ENCODE results near the gene OR51I2.

Gene OR51I2

DNA sequence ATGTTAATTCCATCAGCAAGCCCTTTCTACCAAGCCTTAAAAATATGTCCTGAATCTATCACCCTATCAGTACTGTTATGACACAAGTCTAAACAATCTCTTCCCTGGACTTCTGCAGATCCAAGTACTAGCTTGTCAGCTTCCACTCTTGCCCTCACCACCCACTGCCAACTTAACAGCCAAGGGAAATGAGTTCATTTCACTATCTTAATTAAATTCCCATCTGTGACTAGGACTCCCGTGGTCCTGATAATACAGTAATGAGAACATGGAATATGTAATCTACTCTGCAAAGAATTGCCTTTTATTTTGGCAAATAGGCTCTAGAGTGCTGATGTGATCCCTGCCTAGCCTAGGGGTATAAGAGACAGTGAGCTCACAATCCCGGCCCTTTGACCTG, 50.5 kb downstream of the OR51I2 start (continued):
- TF ChIP-seq, protein P1, sequence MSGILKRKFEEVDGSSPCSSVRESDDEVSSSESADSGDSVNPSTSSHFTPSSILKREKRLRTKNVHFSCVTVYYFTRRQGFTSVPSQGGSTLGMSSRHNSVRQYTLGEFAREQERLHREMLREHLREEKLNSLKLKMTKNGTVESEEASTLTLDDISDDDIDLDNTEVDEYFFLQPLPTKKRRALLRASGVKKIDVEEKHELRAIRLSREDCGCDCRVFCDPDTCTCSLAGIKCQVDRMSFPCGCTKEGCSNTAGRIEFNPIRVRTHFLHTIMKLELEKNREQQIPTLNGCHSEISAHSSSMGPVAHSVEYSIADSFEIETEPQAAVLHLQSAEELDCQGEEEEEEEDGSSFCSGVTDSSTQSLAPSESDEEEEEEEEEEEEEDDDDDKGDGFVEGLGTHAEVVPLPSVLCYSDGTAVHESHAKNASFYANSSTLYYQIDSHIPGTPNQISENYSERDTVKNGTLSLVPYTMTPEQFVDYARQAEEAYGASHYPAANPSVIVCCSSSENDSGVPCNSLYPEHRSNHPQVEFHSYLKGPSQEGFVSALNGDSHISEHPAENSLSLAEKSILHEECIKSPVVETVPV (CRISPR knock-in tag; IDR thresholded peaks at IDR 0.05): no peak
- no peak for TF ChIP-seq ZC3H10 (CRISPR knock-in tag; IDR thresholded peaks at IDR 0.05)
- TF ChIP-seq PPARA (CRISPR knock-in tag; IDR thresholded peaks at IDR 0.05; ENCODE audit: borderline replicate concordance): no peak
- no peak for TF ChIP-seq ZNF70 (CRISPR knock-in tag; IDR thresholded peaks at IDR 0.05)

GRCh38 chr11:5500393-5500801, 51.3 kb downstream of the OR51I2 start:
- ATAC-seq: no peak
- no peak for TF ChIP-seq SNAI2 (CRISPR knock-in tag; IDR thresholded peaks at IDR 0.05)
- TF ChIP-seq, protein P2, sequence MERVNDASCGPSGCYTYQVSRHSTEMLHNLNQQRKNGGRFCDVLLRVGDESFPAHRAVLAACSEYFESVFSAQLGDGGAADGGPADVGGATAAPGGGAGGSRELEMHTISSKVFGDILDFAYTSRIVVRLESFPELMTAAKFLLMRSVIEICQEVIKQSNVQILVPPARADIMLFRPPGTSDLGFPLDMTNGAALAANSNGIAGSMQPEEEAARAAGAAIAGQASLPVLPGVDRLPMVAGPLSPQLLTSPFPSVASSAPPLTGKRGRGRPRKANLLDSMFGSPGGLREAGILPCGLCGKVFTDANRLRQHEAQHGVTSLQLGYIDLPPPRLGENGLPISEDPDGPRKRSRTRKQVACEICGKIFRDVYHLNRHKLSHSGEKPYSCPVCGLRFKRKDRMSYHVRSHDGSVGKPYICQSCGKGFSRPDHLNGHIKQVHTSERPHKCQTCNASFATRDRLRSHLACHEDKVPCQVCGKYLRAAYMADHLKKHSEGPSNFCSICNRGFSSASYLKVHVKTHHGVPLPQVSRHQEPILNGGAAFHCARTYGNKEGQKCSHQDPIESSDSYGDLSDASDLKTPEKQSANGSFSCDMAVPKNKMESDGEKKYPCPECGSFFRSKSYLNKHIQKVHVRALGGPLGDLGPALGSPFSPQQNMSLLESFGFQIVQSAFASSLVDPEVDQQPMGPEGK (CRISPR knock-in tag; IDR thresholded peaks at IDR 0.05; ENCODE audit: borderline replicate concordance): no peak
- TF ChIP-seq, protein P1 (CRISPR knock-in tag; IDR thresholded peaks at IDR 0.05): no peak
- TF ChIP-seq TCF4 (CRISPR knock-in tag; IDR thresholded peaks at IDR 0.05; ENCODE audit: borderline replicate concordance): no peak
- TF ChIP-seq OSR1 (CRISPR knock-in tag; IDR thresholded peaks at IDR 0.05): no peak
- no peak for TF ChIP-seq ZC3H10 (CRISPR knock-in tag; IDR thresholded peaks at IDR 0.05)
- TF ChIP-seq ZFP3 (CRISPR knock-in tag; IDR thresholded peaks at IDR 0.05): no peak
- no peak for TF ChIP-seq ESRRG (CRISPR knock-in tag; IDR thresholded peaks at IDR 0.05)
- TF ChIP-seq TOX (CRISPR knock-in tag; IDR thresholded peaks at IDR 0.05; ENCODE audit: borderline replicate concordance): no peak
- no peak for TF ChIP-seq CSDC2 (CRISPR knock-in tag; IDR thresholded peaks at IDR 0.05)
- TF ChIP-seq ARNTL (CRISPR knock-in tag; IDR thresholded peaks at IDR 0.05; ENCODE audit: borderline replicate concordance, low read depth): no peak
- TF ChIP-seq ZFP30 (CRISPR knock-in tag; IDR thresholded peaks at IDR 0.05): no peak
- no peak for TF ChIP-seq ISL1 (CRISPR knock-in tag; IDR thresholded peaks at IDR 0.05)
- TF ChIP-seq ZNF70 (CRISPR knock-in tag; IDR thresholded peaks at IDR 0.05): no peak
- TF ChIP-seq PPARA (CRISPR knock-in tag; IDR thresholded peaks at IDR 0.05; ENCODE audit: borderline replicate concordance): no peak
- TF ChIP-seq ZNF565 (CRISPR knock-in tag; conservative IDR thresholded peaks at IDR 0.05; ENCODE audit: low read depth): no peak
- no peak for TF ChIP-seq BACH2 (CRISPR knock-in tag; IDR thresholded peaks at IDR 0.05; ENCODE audit: borderline replicate concordance)
- no peak for TF ChIP-seq TSHZ2 (CRISPR knock-in tag; IDR thresholded peaks at IDR 0.05)

DNA sequence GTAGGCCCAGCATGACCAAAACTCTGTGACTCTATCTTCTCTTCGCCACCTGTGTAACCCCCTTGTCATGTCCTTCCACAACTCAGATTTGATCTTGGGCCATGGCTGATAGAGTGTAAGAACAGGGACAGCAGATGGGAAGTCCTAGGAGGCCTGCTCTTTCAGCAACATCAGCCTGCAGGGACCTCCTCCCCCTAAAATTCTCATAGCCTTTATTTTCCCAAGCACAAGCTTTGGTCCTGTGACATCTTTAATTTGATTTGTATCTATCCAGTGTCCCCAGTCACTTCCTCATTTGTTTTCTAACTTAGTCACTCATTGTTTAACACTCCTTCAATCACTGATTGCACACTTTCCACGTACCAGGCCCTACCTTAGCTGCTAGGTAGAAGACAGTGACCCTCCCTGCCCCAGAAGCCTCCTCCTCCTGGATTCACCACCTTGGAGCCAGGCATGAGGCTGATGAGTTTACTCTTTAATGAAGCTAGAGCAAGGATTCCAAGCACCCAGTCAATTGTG, 55.3 kb downstream of the OR51I2 start:
- ATAC-seq: no peak
- TF ChIP-seq ZFP30 (CRISPR knock-in tag; IDR thresholded peaks at IDR 0.05) (no peak), ZFP3 (CRISPR knock-in tag; IDR thresholded peaks at IDR 0.05) (no peak), BACH2 (CRISPR knock-in tag; IDR thresholded peaks at IDR 0.05; ENCODE audit: borderline replicate concordance) (no peak), TSHZ2 (CRISPR knock-in tag; IDR thresholded peaks at IDR 0.05) (no peak), ISL1 (CRISPR knock-in tag; IDR thresholded peaks at IDR 0.05) (no peak), ZNF565 (CRISPR knock-in tag; conservative IDR thresholded peaks at IDR 0.05; ENCODE audit: low read depth) (no peak), SNAI2 (CRISPR knock-in tag; IDR thresholded peaks at IDR 0.05) (no peak), TCF4 (CRISPR knock-in tag; IDR thresholded peaks at IDR 0.05; ENCODE audit: borderline replicate concordance) (no peak), TOX (CRISPR knock-in tag; IDR thresholded peaks at IDR 0.05; ENCODE audit: borderline replicate concordance) (no peak), ZC3H10 (CRISPR knock-in tag; IDR thresholded peaks at IDR 0.05) (no peak), POU6F1 (CRISPR knock-in tag; IDR thresholded peaks at IDR 0.05; ENCODE audit: borderline replicate concordance, low read depth) (no peak)
- TF ChIP-seq, protein P1 (CRISPR knock-in tag; IDR thresholded peaks at IDR 0.05): no peak
- TF ChIP-seq, protein P2 (CRISPR knock-in tag; IDR thresholded peaks at IDR 0.05; ENCODE audit: borderline replicate concordance): no peak

All from SK-N-SH treated with all-trans-retinoic acid at 6 μM for 48 hours (cell line).